Measurements from ENCODE around the gene EGFL7.

The EGFL7 gene

GRCh38 chr9:136626740-136627642 lies 35.7 kb upstream of the EGFL7 start:
- Histone ChIP-seq H3K27ac (no peak overlapping the region), H3K4me3 (ENCODE audit: low read depth, low read length) (no peak overlapping the region), H3K36me3 (replicated peaks) (no peaks in the 10 kb centered on the region), H3K27me3 (replicated peaks) (no peaks in the 10 kb centered on the region)
- peak; percentile 18 for TF ChIP-seq CTCF (IDR thresholded peaks at IDR 0.05; ENCODE audit: low read depth, low read length, missing control alignments)
- in situ Hi-C loops (cut with HindIII; ENCODE audit: low pct_ligation_motif_present, low sequenced_read_pairs): no loop called here
- no peak for DNase-seq

GRCh38 chr9:136627703-136628102 lies 35.0 kb upstream of the EGFL7 start:
- Histone ChIP-seq H3K27me3 (replicated peaks) (no peaks in the 10 kb centered on the region), H3K36me3 (replicated peaks) (no peaks in the 10 kb centered on the region), H3K4me3 (ENCODE audit: low read depth, low read length) (no peak overlapping the region), H3K27ac (no peak overlapping the region)
- no peak for DNase-seq
- no peak for TF ChIP-seq CTCF (IDR thresholded peaks at IDR 0.05; ENCODE audit: low read depth, low read length, missing control alignments)
- in situ Hi-C loops (cut with HindIII; ENCODE audit: low pct_ligation_motif_present, low sequenced_read_pairs): no loop called here

GRCh38 chr9:136628268-136628667 lies 34.4 kb upstream of the EGFL7 start:
- TF ChIP-seq CTCF (IDR thresholded peaks at IDR 0.05; ENCODE audit: low read depth, low read length, missing control alignments): no peak
- Histone ChIP-seq H3K4me3 (ENCODE audit: low read depth, low read length) (no peak overlapping the region), H3K27ac (no peak overlapping the region), H3K36me3 (replicated peaks) (no peaks in the 10 kb centered on the region), H3K27me3 (replicated peaks) (no peaks in the 10 kb centered on the region)
- in situ Hi-C loops (cut with HindIII; ENCODE audit: low pct_ligation_motif_present, low sequenced_read_pairs): no loop called here
- no peak for DNase-seq

- H3K4me3 ChIP-seq (ENCODE audit: low read depth, low read length): no peak overlapping the region
- no peaks in the 10 kb centered on the region for H3K27me3 ChIP-seq (replicated peaks)
- in situ Hi-C loops (cut with HindIII; ENCODE audit: low pct_ligation_motif_present, low sequenced_read_pairs): no loop called here
- no peak overlapping the region for H3K27ac ChIP-seq
- no peak for TF ChIP-seq CTCF (IDR thresholded peaks at IDR 0.05; ENCODE audit: low read depth, low read length, missing control alignments)
- DNase-seq: no peak
- H3K36me3 ChIP-seq (replicated peaks): no peaks in the 10 kb centered on the region
These were observed 33.5 kb upstream of the EGFL7 start for GRCh38 chr9:136629001-136629878.

GRCh38 chr9:136629879-136630661 lies 32.6 kb upstream of the EGFL7 start:
- in situ Hi-C loops (cut with HindIII; ENCODE audit: low pct_ligation_motif_present, low sequenced_read_pairs): no loop called here

More at GRCh38 chr9:136629879-136630661, 32.6 kb upstream of the EGFL7 start:
- Histone ChIP-seq H3K4me3 (ENCODE audit: low read depth, low read length) (no peak overlapping the region), H3K27me3 (replicated peaks) (no peaks in the 10 kb centered on the region), H3K27ac (no peak overlapping the region), H3K36me3 (replicated peaks) (no peaks in the 10 kb centered on the region)
- TF ChIP-seq CTCF (IDR thresholded peaks at IDR 0.05; ENCODE audit: low read depth, low read length, missing control alignments): peak; percentile 75
- DNase-seq: no peak
